ENCODE data around the gene IGFBP4. TPM values are rescaled to one million over a fixed set of nuclear protein-coding genes. Genes with fewer than 3 reads are reported as not detected.
"Not testable (repeated sequence)": the region's sequence is repeated elsewhere in the genome, so short reads cannot be mapped to it uniquely, and the experiment has no call there.

IGFBP4 gene
- total RNA-seq (10 to 100 TPM; 67.9 to 76.7 TPM), polyA plus RNA-seq (ENCODE audit: insufficient read depth, low read depth, low replicate concordance) (317 TPM)
- long read RNA-seq, donor 1, transcript IGFBP4-201 (4 exons, 2,200 nt): major isoform, 142 of 165 reads
- long read RNA-seq, donor 1, partial matches to known transcripts: 23 of 165 reads
- long read RNA-seq, donor 1, other reads (novel, unspliced or antisense): 0 of 165 reads
- long read RNA-seq, donor 2, transcript IGFBP4-201 (4 exons, 2,200 nt): major isoform, 108 of 134 reads
- long read RNA-seq, donor 2, partial matches to known transcripts: 26 of 134 reads
- long read RNA-seq, donor 2, other reads (novel, unspliced or antisense): 0 of 134 reads

DNA sequence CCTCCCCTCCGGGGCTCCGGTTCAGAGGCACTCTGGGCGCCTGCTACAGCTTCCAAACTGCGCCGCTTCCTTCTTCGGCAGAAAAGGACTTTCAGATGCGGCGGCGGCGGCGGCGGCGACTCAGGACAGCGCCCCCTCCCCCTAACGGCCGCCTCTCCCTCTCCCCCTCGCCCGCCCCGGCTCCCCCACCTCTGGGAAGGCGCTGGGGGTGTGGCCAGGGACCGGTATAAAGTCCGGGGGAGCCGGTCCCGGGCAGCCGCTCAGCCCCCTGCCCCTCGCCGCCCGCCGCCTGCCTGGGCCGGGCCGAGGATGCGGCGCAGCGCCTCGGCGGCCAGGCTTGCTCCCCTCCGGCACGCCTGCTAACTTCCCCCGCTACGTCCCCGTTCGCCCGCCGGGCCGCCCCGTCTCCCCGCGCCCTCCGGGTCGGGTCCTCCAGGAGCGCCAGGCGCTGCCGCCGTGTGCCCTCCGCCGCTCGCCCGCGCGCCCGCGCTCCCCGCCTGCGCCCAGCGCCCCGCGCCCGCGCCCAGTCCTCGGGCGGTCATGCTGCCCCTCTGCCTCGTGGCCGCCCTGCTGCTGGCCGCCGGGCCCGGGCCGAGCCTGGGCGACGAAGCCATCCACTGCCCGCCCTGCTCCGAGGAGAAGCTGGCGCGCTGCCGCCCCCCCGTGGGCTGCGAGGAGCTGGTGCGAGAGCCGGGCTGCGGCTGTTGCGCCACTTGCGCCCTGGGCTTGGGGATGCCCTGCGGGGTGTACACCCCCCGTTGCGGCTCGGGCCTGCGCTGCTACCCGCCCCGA is at the start of gene IGFBP4:
IGFBP4 (plus strand) TSS at position 255 of the 792 bp plus-strand sequence; CDS start at position 541, 286 bp downstream.
- WGBS, 2 donors: 0 to 1% methylated on average over 42 to 57 of the region's 98 CpGs
- DNase-seq: peak; percentile 79
- Histone ChIP-seq H3K27me3 (no peaks in the 10 kb centered on the region), H3K9me3 (no peaks in the 10 kb centered on the region), H3K36me3 (ENCODE audit: low read depth, missing control alignments) (no peaks in the 10 kb centered on the region), H3K27ac (peak within 1 kb of the TSS; percentile 76 to 97), H3K4me3 (peak within 1 kb of the TSS; percentile 69 to 76), H3K4me1 (peaks cover 51% of the 10 kb centered on the region)
- TF ChIP-seq POLR2A (IDR thresholded peaks at IDR 0.05): no peak
- TF ChIP-seq, protein P1, sequence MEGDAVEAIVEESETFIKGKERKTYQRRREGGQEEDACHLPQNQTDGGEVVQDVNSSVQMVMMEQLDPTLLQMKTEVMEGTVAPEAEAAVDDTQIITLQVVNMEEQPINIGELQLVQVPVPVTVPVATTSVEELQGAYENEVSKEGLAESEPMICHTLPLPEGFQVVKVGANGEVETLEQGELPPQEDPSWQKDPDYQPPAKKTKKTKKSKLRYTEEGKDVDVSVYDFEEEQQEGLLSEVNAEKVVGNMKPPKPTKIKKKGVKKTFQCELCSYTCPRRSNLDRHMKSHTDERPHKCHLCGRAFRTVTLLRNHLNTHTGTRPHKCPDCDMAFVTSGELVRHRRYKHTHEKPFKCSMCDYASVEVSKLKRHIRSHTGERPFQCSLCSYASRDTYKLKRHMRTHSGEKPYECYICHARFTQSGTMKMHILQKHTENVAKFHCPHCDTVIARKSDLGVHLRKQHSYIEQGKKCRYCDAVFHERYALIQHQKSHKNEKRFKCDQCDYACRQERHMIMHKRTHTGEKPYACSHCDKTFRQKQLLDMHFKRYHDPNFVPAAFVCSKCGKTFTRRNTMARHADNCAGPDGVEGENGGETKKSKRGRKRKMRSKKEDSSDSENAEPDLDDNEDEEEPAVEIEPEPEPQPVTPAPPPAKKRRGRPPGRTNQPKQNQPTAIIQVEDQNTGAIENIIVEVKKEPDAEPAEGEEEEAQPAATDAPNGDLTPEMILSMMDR (IDR thresholded peaks at IDR 0.05): peak; percentile 2 to 25 (median 11)
- intact Hi-C loops (cut with DNase I; ENCODE audit: low total_unique reads): loop anchor here (5.0 kb wide), 2 partner anchors 34 to 114 kb away; no protein-coding TSS in a partner anchor

DNA sequence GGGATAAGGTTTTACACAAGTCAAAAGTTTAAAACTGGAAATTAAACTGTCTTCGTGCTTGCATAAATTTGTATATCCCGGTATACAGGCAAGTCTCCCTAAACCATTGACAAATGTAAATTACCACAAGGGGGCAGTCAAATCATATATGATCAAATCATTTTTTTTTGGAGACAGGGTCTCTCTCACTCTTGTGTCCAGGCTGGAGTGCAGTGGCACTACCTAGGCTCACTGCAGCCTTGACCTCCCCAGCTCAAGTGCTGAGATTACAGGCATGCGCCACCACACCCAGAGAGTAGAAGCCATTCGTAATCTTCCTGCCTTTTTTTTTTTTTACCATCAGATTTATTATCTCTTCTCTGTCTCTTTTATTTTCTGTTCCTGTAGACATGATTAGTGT is 44.1 kb upstream of the IGFBP4 start:
- no peaks in the 10 kb centered on the region for H3K4me1 ChIP-seq
- no peak for TF ChIP-seq POLR2A (IDR thresholded peaks at IDR 0.05)
- TF ChIP-seq, protein P1 (IDR thresholded peaks at IDR 0.05): peak; percentile 14 to 69 (median 31)
- no peak overlapping the region for H3K4me3 ChIP-seq
- H3K9me3 ChIP-seq: no peaks in the 10 kb centered on the region
- H3K27me3 ChIP-seq: no peaks in the 10 kb centered on the region
- 54 to 59% methylated on average over 4 of the region's 4 CpGs for whole genome bisulfite sequencing, 2 donors
- H3K27ac ChIP-seq: no peak overlapping the region
- intact Hi-C loops (cut with DNase I; ENCODE audit: low total_unique reads): no loop called here
- DNase-seq: no peak
- H3K36me3 ChIP-seq (ENCODE audit: low read depth, missing control alignments): no peaks in the 10 kb centered on the region

DNA sequence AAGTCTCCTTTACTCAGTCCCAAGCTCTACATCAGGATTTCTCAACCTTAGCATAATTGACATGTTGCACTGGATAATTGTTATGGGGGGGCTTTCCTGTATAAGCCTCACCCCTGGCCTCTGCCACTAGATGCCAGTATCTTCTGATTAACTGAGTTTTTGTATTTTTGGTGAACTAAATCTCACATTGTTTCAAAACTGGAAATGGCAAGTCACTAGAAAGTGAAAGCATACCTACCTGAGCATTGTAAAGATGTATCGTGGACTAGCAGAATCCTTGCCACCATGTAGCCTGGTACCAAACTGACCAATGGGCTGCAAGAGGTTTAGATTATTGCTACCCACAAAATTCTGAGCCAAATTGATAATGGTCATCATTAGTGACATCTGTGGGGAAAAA is 40.6 kb upstream of the IGFBP4 start:
- WGBS, 2 donors: 93% methylated on average over 1 of the region's 1 CpG
- no peak for TF ChIP-seq POLR2A (IDR thresholded peaks at IDR 0.05)
- TF ChIP-seq, protein P1 (IDR thresholded peaks at IDR 0.05): no peak
- Histone ChIP-seq H3K27me3 (no peaks in the 10 kb centered on the region), H3K27ac (no peak overlapping the region), H3K9me3 (no peaks in the 10 kb centered on the region), H3K4me3 (no peak overlapping the region), H3K4me1 (no peaks in the 10 kb centered on the region), H3K36me3 (ENCODE audit: low read depth, missing control alignments) (no peaks in the 10 kb centered on the region)
- no peak for DNase-seq
- intact Hi-C loops (cut with DNase I; ENCODE audit: low total_unique reads): no loop called here

DNA sequence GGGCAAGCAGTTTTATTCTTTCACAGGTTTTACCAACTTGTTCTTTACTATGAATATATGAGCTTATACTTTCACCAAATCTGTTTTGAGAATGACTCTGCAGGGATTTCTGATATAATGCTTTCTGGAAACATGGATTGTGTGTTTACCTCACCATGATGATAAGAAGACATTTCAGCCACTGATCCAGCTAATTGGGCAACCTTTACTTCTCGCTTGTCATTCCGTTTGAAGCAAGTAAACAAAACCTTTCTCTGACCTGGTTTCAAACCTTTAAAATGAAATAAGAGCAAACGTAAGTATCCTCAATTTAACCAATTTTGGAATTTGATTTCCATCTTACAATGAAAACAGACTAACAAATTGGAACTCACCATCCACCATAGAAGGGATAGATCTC is 39.2 kb upstream of the IGFBP4 start:
- H3K27ac ChIP-seq: no peak overlapping the region
- intact Hi-C loops (cut with DNase I; ENCODE audit: low total_unique reads): no loop called here
- DNase-seq: no peak

DNA sequence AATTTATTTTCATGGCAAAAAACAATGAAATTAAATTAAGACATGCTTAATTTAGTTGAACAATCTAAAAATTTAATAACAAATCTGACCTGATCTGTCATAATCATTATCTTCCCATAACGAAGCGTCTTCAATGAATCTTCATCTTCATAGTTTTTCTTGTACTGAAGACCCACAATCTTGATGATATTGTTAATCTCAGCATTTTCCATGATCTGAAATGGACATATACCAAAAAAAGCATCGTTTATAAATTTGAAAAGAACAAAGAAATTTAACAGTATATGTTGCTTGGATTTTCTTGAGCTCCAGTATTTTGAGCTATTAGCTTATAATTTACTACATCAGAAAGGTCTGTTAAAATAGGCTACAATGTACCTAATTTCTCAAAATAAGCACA is 35.8 kb upstream of the IGFBP4 start:
- WGBS, 2 donors: 95 to 98% methylated on average over 3 of the region's 3 CpGs
- H3K27me3 ChIP-seq: no peaks in the 10 kb centered on the region
- H3K4me1 ChIP-seq: no peaks in the 10 kb centered on the region
- no peak overlapping the region for H3K4me3 ChIP-seq
- H3K36me3 ChIP-seq (ENCODE audit: low read depth, missing control alignments): no peaks in the 10 kb centered on the region
- H3K27ac ChIP-seq: no peak overlapping the region
- H3K9me3 ChIP-seq: no peaks in the 10 kb centered on the region
- no peak for DNase-seq
- intact Hi-C loops (cut with DNase I; ENCODE audit: low total_unique reads): no loop called here
- TF ChIP-seq, protein P1 (IDR thresholded peaks at IDR 0.05): no peak
- no peak for TF ChIP-seq POLR2A (IDR thresholded peaks at IDR 0.05)

More for the DNA sequence above, 39.2 kb upstream of the IGFBP4 start:
- Histone ChIP-seq H3K9me3 (no peaks in the 10 kb centered on the region), H3K27me3 (no peaks in the 10 kb centered on the region), H3K4me1 (no peaks in the 10 kb centered on the region), H3K36me3 (ENCODE audit: low read depth, missing control alignments) (no peaks in the 10 kb centered on the region), H3K4me3 (no peak overlapping the region)
- no peak for TF ChIP-seq POLR2A (IDR thresholded peaks at IDR 0.05)
- 89 to 94% methylated on average over 3 of the region's 3 CpGs for WGBS, 2 donors

DNA sequence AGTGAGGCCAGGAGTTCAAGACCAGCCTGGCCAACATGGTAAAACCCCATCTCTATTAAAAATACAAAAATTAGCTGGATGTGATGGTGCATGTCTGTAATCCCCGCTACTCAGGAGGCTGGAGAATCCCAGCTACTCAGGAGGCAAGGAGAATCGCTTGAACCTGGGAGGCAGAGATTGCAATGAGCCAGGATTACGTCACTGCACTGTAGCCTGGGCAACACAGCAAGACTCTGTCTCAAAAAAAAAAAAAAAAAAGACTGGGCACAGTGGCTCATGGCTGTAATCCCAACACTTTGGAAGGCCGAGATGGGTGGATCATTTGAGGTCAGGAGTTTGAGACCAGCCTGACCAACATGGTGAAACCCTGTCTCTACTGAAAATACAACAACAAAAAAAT is 33.7 kb upstream of the IGFBP4 start:
- H3K27ac ChIP-seq; H3K4me1 ChIP-seq; H3K27me3 ChIP-seq; H3K4me3 ChIP-seq; intact Hi-C loops (cut with DNase I; ENCODE audit: low total_unique reads); H3K9me3 ChIP-seq; H3K36me3 ChIP-seq (ENCODE audit: low read depth, missing control alignments); DNase-seq: not testable (repeated sequence)
- 94 to 97% methylated on average over 4 of the region's 4 CpGs for WGBS, 2 donors

Data from testis (tissue), 5 donors.